Measurements from ENCODE around the gene MINDY4. TPM values are rescaled to one million over a fixed set of nuclear protein-coding genes. Genes with fewer than 3 reads are reported as not detected.
A peak's percentile ranks its signal among the peaks of the same experiment; 100 is the strongest.

The MINDY4 gene
- total and polyA plus RNA-seq, 2 of the 4 experiments (the other 2 are of a cell fraction) = 1.8 to 3.6 TPM

- ATAC-seq (ENCODE audit: low read depth) (peak; percentile 24), DNase-seq (no peak)
- no peaks in the 10 kb centered on the region for H4K20me1 ChIP-seq (ENCODE audit: insufficient read depth, low read length)
- H3K27ac ChIP-seq (ENCODE audit: insufficient read depth, low read length) = no peak overlapping the region
- TF ChIP-seq MXI1 (IDR thresholded peaks at IDR 0.05; ENCODE audit: borderline replicate concordance, low read depth, low read length) (no peak), CEBPB (IDR thresholded peaks at IDR 0.05; ENCODE audit: low read depth, low read length) (no peak), MAFK (IDR thresholded peaks at IDR 0.05; ENCODE audit: low read depth, low read length) (no peak), BHLHE40 (IDR thresholded peaks at IDR 0.05; ENCODE audit: low read depth, low read length) (no peak), MAZ (IDR thresholded peaks at IDR 0.05; ENCODE audit: borderline replicate concordance, low read depth, low read length) (no peak)
- no peak overlapping the region for H2BK120ac ChIP-seq (ENCODE audit: low read depth, low read length)
- H2BK5ac ChIP-seq (ENCODE audit: low read depth, low read length, poor library complexity, severe bottlenecking) = no peak overlapping the region
- H3K14ac ChIP-seq (replicated peaks; ENCODE audit: low read depth, low read length) = no peak overlapping the region
- dilution Hi-C loops (cut with HindIII; ENCODE audit: low sequenced_read_pairs, unreplicated experiment) = no loop called here
- H3K23ac ChIP-seq (ENCODE audit: low read depth, low read length) = no peak overlapping the region
- no peak overlapping the region for H2BK15ac ChIP-seq (ENCODE audit: low read depth, low read length)
- in situ Hi-C loops (cut with MboI; ENCODE audit: low sequenced_read_pairs) = no loop called here
- CTCF ChIA-PET = no interaction called here
- no peak overlapping the region for H2AK5ac ChIP-seq (ENCODE audit: low read depth, low read length)
- intact Hi-C loops (cut with micrococcal nuclease) = no loop called here
- no peak overlapping the region for H4K91ac ChIP-seq (ENCODE audit: insufficient read depth, low read depth, low read length)
- H3K79me1 ChIP-seq (ENCODE audit: low read depth in 1 of 2, low read length in 2 of 2) = peaks cover 0 to 3% of the 10 kb centered on the region in 2 experiments; a peak in 1 of 4 replicates
- H3K4me2 ChIP-seq (ENCODE audit: low read depth, low read length) = no peak overlapping the region
- no peaks in the 10 kb centered on the region for H3K9me3 ChIP-seq (ENCODE audit: control insufficient read depth, insufficient read depth, low read length)
- H2AFZ ChIP-seq (replicated peaks; ENCODE audit: low read length, poor library complexity) = no peak overlapping the region
- POLR2A ChIA-PET (ENCODE audit: unreplicated experiment) = no interaction called here
- no peaks in the 10 kb centered on the region; the same call in 1 of the 2 replicates for H3K27me3 ChIP-seq (ENCODE audit: control insufficient read depth, insufficient read depth, low read length)
- no peak overlapping the region for H3K4ac ChIP-seq (ENCODE audit: low read depth, low read length)
- H3K36me3 ChIP-seq (ENCODE audit: control insufficient read depth, insufficient read depth, low read length) = no peaks in the 10 kb centered on the region
- no CpG with 5 or more reads among the region's 3 CpGs for WGBS, 2 experiments (ENCODE audit: extremely low coverage in 2 of 2, insufficient read length in 1 of 2)
- BruUV-seq (replicated peaks) = no TSS peak
- no peak overlapping the region for H2BK20ac ChIP-seq (ENCODE audit: low read depth, low read length)
- H3K18ac ChIP-seq (ENCODE audit: low read depth, low read length) = no peak overlapping the region; the same call in 1 of the 2 replicates
- H2AK9ac ChIP-seq (replicated peaks; ENCODE audit: low read depth, low read length, poor library complexity) = no peak overlapping the region
- H3K4me1 ChIP-seq (ENCODE audit: control insufficient read depth, insufficient read depth, low read length) = peaks cover 6% of the 10 kb centered on the region; the same call in 1 of the 2 replicates
- no peak overlapping the region for H4K8ac ChIP-seq (ENCODE audit: low read depth in 2 of 2, low read length in 2 of 2)
- H4K5ac ChIP-seq (ENCODE audit: low read depth, low read length) = no peak overlapping the region
- H3K9me1 ChIP-seq (ENCODE audit: insufficient read depth, low read length) = 0 out of 2 replicates have a peak, but pooled peaks cover 4% of the 10 kb centered on the region
- H3K4me3 ChIP-seq (ENCODE audit: insufficient read depth, low read depth, low read length) = no peak overlapping the region
- no peak overlapping the region for H3K56ac ChIP-seq (ENCODE audit: extremely low read depth, insufficient read depth, low read length)
- no peak overlapping the region for H3K9ac ChIP-seq (ENCODE audit: low read depth, low read length)
Observed at GRCh38 chr7:30815388-30815854, 44.2 kb downstream of the MINDY4 start.

Measured in IMR-90 (cell line).